H9 (cell line): ENCODE measurements around the gene RPS21. TPM values are rescaled to one million over a fixed set of nuclear protein-coding genes. Genes with fewer than 3 reads are reported as not detected.

Experiments used
- DNase-seq: peaks from one replicate; pipeline ENCODE4 v3.0.0-alpha.2; 2017
- H2AFZ ChIP-seq: one replicate; pipeline ENCODE4 v1.6.1; 2013; ENCODE audit warnings: mild to moderate bottlenecking, low read length, control low read depth, moderate library complexity
- H2AK5ac ChIP-seq: 2 replicates; pipeline ENCODE4 v1.6.1; 2013; ENCODE audit warnings: low read length, control low read depth, mixed read lengths; ENCODE audit not compliant: insufficient read length
- H2BK120ac ChIP-seq: one replicate; pipeline ENCODE4 v1.6.1; 2013; ENCODE audit warnings: low read depth, mild to moderate bottlenecking, low read length, control low read depth, inconsistent platforms; ENCODE audit not compliant: poor library complexity, severe bottlenecking
- H2BK12ac ChIP-seq: 2 replicates; pipeline ENCODE4 v1.6.1; 2013; ENCODE audit warnings: low read length, control low read depth, mixed read lengths, low read depth; ENCODE audit not compliant: insufficient read length
- H2BK15ac ChIP-seq: 2 replicates; pipeline ENCODE4 v1.6.1; 2013; ENCODE audit warnings: low read depth, low read length, control low read depth
- H2BK20ac ChIP-seq: one replicate; pipeline ENCODE4 v1.6.1; 2013; ENCODE audit warnings: low read depth, mild to moderate bottlenecking, low read length, control low read depth, inconsistent platforms; ENCODE audit not compliant: poor library complexity, severe bottlenecking
- H2BK5ac ChIP-seq: 2 replicates; pipeline ENCODE4 v1.6.1; 2013; ENCODE audit warnings: low read length, control low read depth, mixed read lengths; ENCODE audit not compliant: insufficient read length
- H3K14ac ChIP-seq: 2 replicates; pipeline ENCODE4 v1.6.1; 2013; ENCODE audit warnings: low read length, control low read depth; ENCODE audit not compliant: insufficient read depth
- H3K18ac ChIP-seq: 2 replicates; pipeline ENCODE4 v1.6.1; 2013; ENCODE audit warnings: low read depth, mild to moderate bottlenecking, mixed read lengths, low read length, control low read depth; ENCODE audit not compliant: insufficient read length
- H3K23ac ChIP-seq: 2 replicates; pipeline ENCODE4 v1.6.1; 2013; ENCODE audit warnings: low read length, control low read depth, mixed read lengths, low read depth; ENCODE audit not compliant: insufficient read length
- H3K23me2 ChIP-seq: 2 replicates; pipeline ENCODE4 v1.6.1; 2013; ENCODE audit warnings: low read depth, mild to moderate bottlenecking, mixed read lengths, low read length, control low read depth; ENCODE audit not compliant: insufficient read length, poor library complexity, severe bottlenecking
- H3K27ac ChIP-seq: 2 replicates; pipeline ENCODE4 v1.5.1; 2013; ENCODE audit warnings: low read length, control low read depth, mixed read lengths, low read depth; ENCODE audit not compliant: insufficient read length
- H3K27me3 ChIP-seq: 2 replicates; pipeline ENCODE4 v1.6.1; 2013; ENCODE audit warnings: low read length, control low read depth, inconsistent platforms; ENCODE audit not compliant: insufficient read depth
- H3K4ac ChIP-seq: 2 replicates; pipeline ENCODE4 v1.6.1; 2013; ENCODE audit warnings: low read depth, mild to moderate bottlenecking, control low read depth, inconsistent platforms, low read length, moderate library complexity
- H3K4me1 ChIP-seq: 2 replicates; pipeline ENCODE4 v1.6.1; 2013; ENCODE audit warnings: low read length, control low read depth, inconsistent platforms; ENCODE audit not compliant: insufficient read depth
- H3K4me2 ChIP-seq: 2 replicates; pipeline ENCODE4 v1.6.1; 2013; ENCODE audit warnings: low read length, control low read depth, mixed read lengths; ENCODE audit not compliant: insufficient read length, insufficient read depth
- H3K56ac ChIP-seq: 2 replicates; pipeline ENCODE4 v1.6.1; 2013; ENCODE audit warnings: low read depth, mild to moderate bottlenecking, mixed read lengths, low read length, control low read depth; ENCODE audit not compliant: insufficient read length
- H3K79me1 ChIP-seq: 2 replicates; pipeline ENCODE4 v1.6.1; 2013; ENCODE audit warnings: low read depth, mild to moderate bottlenecking, moderate library complexity, low read length, control low read depth, inconsistent platforms; ENCODE audit not compliant: insufficient read depth, poor library complexity, severe bottlenecking
- H3K79me2 ChIP-seq: 2 replicates; pipeline ENCODE4 v1.6.1; 2013; ENCODE audit warnings: low read length, control low read depth, inconsistent platforms; ENCODE audit not compliant: insufficient read depth
- H3K9ac ChIP-seq: 2 replicates; pipeline ENCODE4 v1.6.1; 2013; ENCODE audit warnings: low read length, control low read depth, mixed read lengths; ENCODE audit not compliant: insufficient read length; ENCODE audit errors: extremely low read depth
- H3K9me3 ChIP-seq: one replicate; pipeline ENCODE4 v1.6.1; 2013; ENCODE audit warnings: low read depth, low read length, inconsistent platforms; ENCODE audit not compliant: control insufficient read depth
- H3T11ph ChIP-seq: one replicate; pipeline ENCODE4 v1.6.1; 2013; ENCODE audit warnings: mild to moderate bottlenecking, low read length, control low read depth, inconsistent platforms
- H4K20me1 ChIP-seq: one replicate; pipeline ENCODE4 v1.6.1; 2013; ENCODE audit not compliant: control insufficient read depth, insufficient read length, insufficient read depth
- H4K5ac ChIP-seq: 2 replicates; pipeline ENCODE4 v1.6.1; 2013; ENCODE audit warnings: low read depth, mild to moderate bottlenecking, mixed read lengths, low read length, control low read depth; ENCODE audit not compliant: insufficient read length
- H4K8ac ChIP-seq: replicated peaks from 2 replicates; pipeline ENCODE4 v1.6.1; 2013; ENCODE audit warnings: low read length, control low read depth, mixed read lengths, low read depth; ENCODE audit not compliant: insufficient read length
- H4K91ac ChIP-seq: 2 replicates; pipeline ENCODE4 v1.6.1; 2013; ENCODE audit warnings: low read depth, mild to moderate bottlenecking, moderate library complexity, mixed read lengths, low read length, control low read depth; ENCODE audit not compliant: insufficient read length
- H3K27ac Mint-ChIP-seq, 3 experiments: 2 replicates in 2 of 3; 3 replicates in 1 of 3; pipeline ENCODE4 v1.8.0; 2020 to 2021; ENCODE audit warnings: mixed read lengths in 3 of 3, mild to moderate bottlenecking in 1 of 3, moderate library complexity in 1 of 3
- H3K27me3 Mint-ChIP-seq: 2 replicates; pipeline ENCODE4 v1.8.0; 2021; ENCODE audit warnings: low read depth, mild to moderate bottlenecking, moderate library complexity, mixed read lengths
- H3K36me3 Mint-ChIP-seq, 3 experiments: 2 replicates in 2 of 3; 3 replicates in 1 of 3; pipeline ENCODE4 v1.8.0; 2020 to 2021; ENCODE audit warnings: low read depth in 3 of 3, mixed read lengths in 3 of 3; ENCODE audit not compliant: insufficient read depth in 1 of 3
- H3K4me1 Mint-ChIP-seq, 2 experiments: 2 replicates each; pipeline ENCODE4 v1.8.0; 2020; ENCODE audit warnings: mixed read lengths in 2 of 2
- H3K4me3 Mint-ChIP-seq, 2 experiments: 2 replicates in 1 of 2; 3 replicates in 1 of 2; pipeline ENCODE4 v1.8.0; 2020 to 2021; ENCODE audit warnings: mild to moderate bottlenecking in 2 of 2, mixed read lengths in 2 of 2, moderate library complexity in 1 of 2
- H3K9me3 Mint-ChIP-seq, 2 experiments: 2 replicates in 1 of 2; 3 replicates in 1 of 2; pipeline ENCODE4 v1.8.0; 2020; ENCODE audit warnings: mild to moderate bottlenecking in 2 of 2, mixed read lengths in 2 of 2, moderate library complexity in 1 of 2
- WGBS: extraction: QIAGEN DNeasy Blood & Tissue Kit; methylation state at CpG from one replicate; pipeline ENCODE4 v1.1.7; 2013; ENCODE audit warnings: missing lambda C conversion rate, low lambda C conversion rate, mixed read lengths; ENCODE audit not compliant: insufficient read length; ENCODE audit errors: extremely low coverage; 5-methylcytosine and 5-hydroxymethylcytosine counted together
- total RNA-seq: library from RNA; stranded (reverse); gene quantifications from 2 replicates; pipeline ENCODE4 v1.2.1, GENCODE V29; 2021
- TF ChIP-seq, protein P1 (sequence below): fragments of 200-600 bp; sonication (generic); conservative IDR thresholded peaks from 3 replicates; pipeline ENCODE4 v1.8.0; 2021; ENCODE audit warnings: antibody characterized with exemption, mild to moderate bottlenecking

RPS21 gene
- total RNA-seq, 1 experiment from 2014 or later = 1,715 TPM

GRCh38 chr20:62349556-62350097 lies 37.3 kb upstream of the RPS21 start:
- no peak for DNase-seq
- Histone ChIP-seq H3K23ac (no peak overlapping the region), H3K56ac (no peak overlapping the region), H2BK20ac (no peak overlapping the region), H2AFZ (no peak overlapping the region), H2AK5ac (no peak overlapping the region), H3K9ac (no peak overlapping the region), H4K20me1 (no peaks in the 10 kb centered on the region), H3K18ac (no peak overlapping the region), H3K4me2 (no peak overlapping the region), H3T11ph (no peak overlapping the region), H3K27ac (no peak overlapping the region), H2BK12ac (no peak overlapping the region), H2BK15ac (no peak overlapping the region), H3K4me1 (no peaks in the 10 kb centered on the region), H3K14ac (no peak overlapping the region), H3K79me1 (no peaks in the 10 kb centered on the region), H3K4ac (no peak overlapping the region), H4K5ac (no peak overlapping the region), H2BK120ac (no peak overlapping the region), H3K23me2 (no peaks in the 10 kb centered on the region), H3K27me3 (no peaks in the 10 kb centered on the region), H3K9me3 (no peaks in the 10 kb centered on the region), H4K91ac (no peak overlapping the region), H3K79me2 (no peaks in the 10 kb centered on the region), H2BK5ac (no peak overlapping the region), H4K8ac (no peak overlapping the region)
- Mint-ChIP-seq H3K27ac (no peak overlapping the region), H3K4me1 (peaks cover 0 to 2% of the 10 kb centered on the region in 2 experiments; a peak in 1 of 4 replicates), H3K4me3 (peak overlapping the region in 1 of 2 experiments; percentile 21; a peak in 1 of 5 replicates), H3K36me3 (peaks cover 18 to 65% (median 62%) of the 10 kb centered on the region in 3 experiments), H3K9me3 (peaks cover 9 to 18% of the 10 kb centered on the region in 2 experiments), H3K27me3 (no peaks in the 10 kb centered on the region; the same call in 1 of the 2 replicates)
- TF ChIP-seq, protein P1, sequence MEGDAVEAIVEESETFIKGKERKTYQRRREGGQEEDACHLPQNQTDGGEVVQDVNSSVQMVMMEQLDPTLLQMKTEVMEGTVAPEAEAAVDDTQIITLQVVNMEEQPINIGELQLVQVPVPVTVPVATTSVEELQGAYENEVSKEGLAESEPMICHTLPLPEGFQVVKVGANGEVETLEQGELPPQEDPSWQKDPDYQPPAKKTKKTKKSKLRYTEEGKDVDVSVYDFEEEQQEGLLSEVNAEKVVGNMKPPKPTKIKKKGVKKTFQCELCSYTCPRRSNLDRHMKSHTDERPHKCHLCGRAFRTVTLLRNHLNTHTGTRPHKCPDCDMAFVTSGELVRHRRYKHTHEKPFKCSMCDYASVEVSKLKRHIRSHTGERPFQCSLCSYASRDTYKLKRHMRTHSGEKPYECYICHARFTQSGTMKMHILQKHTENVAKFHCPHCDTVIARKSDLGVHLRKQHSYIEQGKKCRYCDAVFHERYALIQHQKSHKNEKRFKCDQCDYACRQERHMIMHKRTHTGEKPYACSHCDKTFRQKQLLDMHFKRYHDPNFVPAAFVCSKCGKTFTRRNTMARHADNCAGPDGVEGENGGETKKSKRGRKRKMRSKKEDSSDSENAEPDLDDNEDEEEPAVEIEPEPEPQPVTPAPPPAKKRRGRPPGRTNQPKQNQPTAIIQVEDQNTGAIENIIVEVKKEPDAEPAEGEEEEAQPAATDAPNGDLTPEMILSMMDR = no peak
- WGBS = no CpG with 5 or more reads among the region's 7 CpGs
